Skeletal muscle satellite cell (primary cell): ENCODE results near the gene CDK7.

ENCODE experiments used
- H3K27me3 ChIP-seq: 2 replicates; pipeline ENCODE4 v1.7.0; 2013; ENCODE audit warnings: low read length; ENCODE audit not compliant: control insufficient read depth, insufficient read depth
- H3K36me3 ChIP-seq: 2 replicates; pipeline ENCODE4 v1.7.0; 2013; ENCODE audit warnings: mild to moderate bottlenecking, control low read depth, low read length; ENCODE audit not compliant: insufficient read depth
- H3K4me1 ChIP-seq: 2 replicates; pipeline ENCODE4 v1.7.0; 2013; ENCODE audit warnings: low read length; ENCODE audit not compliant: control insufficient read depth, insufficient read depth
- H3K4me2 ChIP-seq: 2 replicates; pipeline ENCODE4 v1.7.0; 2013; ENCODE audit warnings: mild to moderate bottlenecking, low read length
- H3K4me3 ChIP-seq: 2 replicates; pipeline ENCODE4 v1.7.0; 2013; ENCODE audit warnings: low read length
- H3K9ac ChIP-seq: 2 replicates; pipeline ENCODE4 v1.7.0; 2013; ENCODE audit warnings: mild to moderate bottlenecking, low read depth, low read length, moderate library complexity
- H3K9me3 ChIP-seq: replicated peaks from 2 replicates; pipeline ENCODE4 v1.7.0; 2013; ENCODE audit warnings: mild to moderate bottlenecking, control low read depth, low read length

The CDK7 gene

GRCh38 chr5:69295088-69295754 is 60.5 kb downstream of the CDK7 start:
- no peaks in the 10 kb centered on the region for H3K36me3 ChIP-seq
- no peak overlapping the region for H3K4me2 ChIP-seq
- H3K4me3 ChIP-seq = no peak overlapping the region
- H3K4me1 ChIP-seq = peaks cover 8% of the 10 kb centered on the region
- H3K27me3 ChIP-seq = no peaks in the 10 kb centered on the region
- no peaks in the 10 kb centered on the region for H3K9me3 ChIP-seq
- no peak overlapping the region for H3K9ac ChIP-seq

GRCh38 chr5:69299625-69300024 is 64.9 kb downstream of the CDK7 start:
- no peak overlapping the region for H3K4me3 ChIP-seq
- no peaks in the 10 kb centered on the region for H3K36me3 ChIP-seq
- H3K9ac ChIP-seq = no peak overlapping the region
- H3K9me3 ChIP-seq = no peaks in the 10 kb centered on the region
- peaks cover 8% of the 10 kb centered on the region for H3K4me1 ChIP-seq
- H3K4me2 ChIP-seq = no peak overlapping the region
- no peaks in the 10 kb centered on the region for H3K27me3 ChIP-seq

- H3K4me3 ChIP-seq = no peak overlapping the region
- H3K36me3 ChIP-seq = no peaks in the 10 kb centered on the region
- H3K4me2 ChIP-seq = no peak overlapping the region
- no peak overlapping the region for H3K9ac ChIP-seq
- no peaks in the 10 kb centered on the region for H3K9me3 ChIP-seq
- H3K27me3 ChIP-seq = no peaks in the 10 kb centered on the region
- H3K4me1 ChIP-seq = no peaks in the 10 kb centered on the region
Measured at GRCh38 chr5:69300537-69301203, 66.0 kb downstream of the CDK7 start.

GRCh38 chr5:69305512-69305911 is 70.8 kb downstream of the CDK7 start:
- Histone ChIP-seq H3K9ac (no peak overlapping the region), H3K27me3 (no peaks in the 10 kb centered on the region), H3K4me1 (no peaks in the 10 kb centered on the region), H3K9me3 (no peaks in the 10 kb centered on the region), H3K36me3 (no peaks in the 10 kb centered on the region), H3K4me3 (no peak overlapping the region), H3K4me2 (no peak overlapping the region)

GRCh38 chr5:69308046-69308553 is 73.4 kb downstream of the CDK7 start:
- H3K36me3 ChIP-seq = no peaks in the 10 kb centered on the region

GRCh38 chr5:69309380-69309779 is 74.7 kb downstream of the CDK7 start:
- no peaks in the 10 kb centered on the region for H3K9me3 ChIP-seq
- H3K27me3 ChIP-seq = no peaks in the 10 kb centered on the region
- no peaks in the 10 kb centered on the region for H3K4me1 ChIP-seq
- peaks cover 5% of the 10 kb centered on the region for H3K36me3 ChIP-seq
- H3K4me3 ChIP-seq = no peak overlapping the region
- no peak overlapping the region for H3K9ac ChIP-seq
- H3K4me2 ChIP-seq = no peak overlapping the region

More at GRCh38 chr5:69308046-69308553, 73.4 kb downstream of the CDK7 start:
- Histone ChIP-seq H3K9me3 (no peaks in the 10 kb centered on the region), H3K4me2 (no peak overlapping the region), H3K27me3 (no peaks in the 10 kb centered on the region), H3K4me1 (no peaks in the 10 kb centered on the region), H3K9ac (no peak overlapping the region), H3K4me3 (no peak overlapping the region)

- H3K27me3 ChIP-seq = no peaks in the 10 kb centered on the region
- no peak overlapping the region for H3K4me2 ChIP-seq
- H3K9me3 ChIP-seq = no peaks in the 10 kb centered on the region
- H3K4me3 ChIP-seq = no peak overlapping the region
- no peak overlapping the region for H3K9ac ChIP-seq
- H3K4me1 ChIP-seq = no peaks in the 10 kb centered on the region
- peaks cover 5% of the 10 kb centered on the region for H3K36me3 ChIP-seq
Measured at GRCh38 chr5:69312459-69313160, 77.9 kb downstream of the CDK7 start.

GRCh38 chr5:69313428-69313827 is 78.7 kb downstream of the CDK7 start:
- Histone ChIP-seq H3K27me3 (no peaks in the 10 kb centered on the region), H3K4me3 (no peak overlapping the region), H3K9ac (no peak overlapping the region), H3K4me2 (no peak overlapping the region), H3K9me3 (no peaks in the 10 kb centered on the region), H3K4me1 (no peaks in the 10 kb centered on the region), H3K36me3 (peaks cover 5% of the 10 kb centered on the region)

GRCh38 chr5:69315972-69316371 is 81.3 kb downstream of the CDK7 start:
- Histone ChIP-seq H3K4me3 (no peak overlapping the region), H3K4me2 (no peak overlapping the region), H3K9ac (no peak overlapping the region)

GRCh38 chr5:69317391-69317790 is 82.7 kb downstream of the CDK7 start:
- Histone ChIP-seq H3K4me2 (no peak overlapping the region), H3K27me3 (no peaks in the 10 kb centered on the region), H3K36me3 (peaks cover 5% of the 10 kb centered on the region), H3K9me3 (no peaks in the 10 kb centered on the region), H3K4me1 (no peaks in the 10 kb centered on the region), H3K9ac (no peak overlapping the region), H3K4me3 (no peak overlapping the region)

More at GRCh38 chr5:69315972-69316371, 81.3 kb downstream of the CDK7 start:
- peaks cover 5% of the 10 kb centered on the region for H3K36me3 ChIP-seq
- H3K4me1 ChIP-seq = no peaks in the 10 kb centered on the region
- H3K27me3 ChIP-seq = no peaks in the 10 kb centered on the region
- no peaks in the 10 kb centered on the region for H3K9me3 ChIP-seq

- Histone ChIP-seq H3K36me3 (no peaks in the 10 kb centered on the region), H3K27me3 (no peaks in the 10 kb centered on the region), H3K4me1 (no peaks in the 10 kb centered on the region), H3K9me3 (no peaks in the 10 kb centered on the region), H3K9ac (no peak overlapping the region), H3K4me3 (no peak overlapping the region), H3K4me2 (no peak overlapping the region)
Measured at GRCh38 chr5:69326365-69326764, 91.7 kb downstream of the CDK7 start.
